ENCODE measurements around the gene ZNF407.
A peak's percentile ranks its signal among the peaks of the same experiment; 100 is the strongest.

The ZNF407 gene

GRCh38 chr18:75009878-75010277 lies 412.2 kb downstream of the ZNF407 start:
- DNase-seq (ENCODE audit: low read depth in 2 of 2): no peak

GRCh38 chr18:75010278-75010677 lies 412.6 kb downstream of the ZNF407 start:
- DNase-seq (ENCODE audit: low read depth in 2 of 2): no peak

GRCh38 chr18:75010689-75011088 lies 413.0 kb downstream of the ZNF407 start:
- no peak for DNase-seq (ENCODE audit: low read depth in 2 of 2)

GRCh38 chr18:75016025-75016717 lies 418.5 kb downstream of the ZNF407 start:
- DNase-seq (ENCODE audit: low read depth in 2 of 2): no peak

GRCh38 chr18:75023473-75023872 lies 425.8 kb downstream of the ZNF407 start:
- no peak for DNase-seq (ENCODE audit: low read depth in 2 of 2)

GRCh38 chr18:75024871-75025270 lies 427.2 kb downstream of the ZNF407 start:
- no peak for DNase-seq (ENCODE audit: low read depth in 2 of 2)

GRCh38 chr18:75025573-75025972 lies 427.9 kb downstream of the ZNF407 start:
- DNase-seq (ENCODE audit: low read depth in 2 of 2): no peak

- DNase-seq (ENCODE audit: low read depth in 2 of 2): no peak
These were observed 431.8 kb downstream of the ZNF407 start for GRCh38 chr18:75029481-75029880.

- DNase-seq (ENCODE audit: low read depth in 2 of 2): no peak
These were observed 434.1 kb downstream of the ZNF407 start for GRCh38 chr18:75031717-75032317.

- no peak for DNase-seq (ENCODE audit: low read depth in 2 of 2)
These were observed 435.8 kb downstream of the ZNF407 start for GRCh38 chr18:75033516-75033915.

GRCh38 chr18:75034937-75035336 lies 437.3 kb downstream of the ZNF407 start:
- no peak for DNase-seq (ENCODE audit: low read depth in 2 of 2)

GRCh38 chr18:75035928-75036327 lies 438.3 kb downstream of the ZNF407 start:
- DNase-seq (ENCODE audit: low read depth in 2 of 2): no peak

- peak; percentile 6 to 18 for DNase-seq (ENCODE audit: low read depth in 2 of 2)
These were observed 439.4 kb downstream of the ZNF407 start for GRCh38 chr18:75036917-75037688.

GRCh38 chr18:75037689-75037955 lies 440.0 kb downstream of the ZNF407 start:
- DNase-seq (ENCODE audit: low read depth in 2 of 2): no peak

- DNase-seq (ENCODE audit: low read depth in 2 of 2): no peak
These were observed 443.9 kb downstream of the ZNF407 start for GRCh38 chr18:75041586-75041985.

GRCh38 chr18:75043478-75043877 lies 445.8 kb downstream of the ZNF407 start:
- DNase-seq (ENCODE audit: low read depth in 2 of 2): no peak

GRCh38 chr18:75044296-75044695 lies 446.6 kb downstream of the ZNF407 start:
- no peak for DNase-seq (ENCODE audit: low read depth in 2 of 2)

GRCh38 chr18:75044791-75045190 lies 447.1 kb downstream of the ZNF407 start:
- DNase-seq (ENCODE audit: low read depth in 2 of 2): no peak

GRCh38 chr18:75045272-75045671 lies 447.6 kb downstream of the ZNF407 start:
- DNase-seq (ENCODE audit: low read depth in 2 of 2): no peak

- no peak for DNase-seq (ENCODE audit: low read depth in 2 of 2)
These were observed 449.7 kb downstream of the ZNF407 start for GRCh38 chr18:75047240-75047961.

- DNase-seq (ENCODE audit: low read depth in 2 of 2): no peak
These were observed 451.2 kb downstream of the ZNF407 start for GRCh38 chr18:75048776-75049454.

GRCh38 chr18:75049455-75049789 lies 451.8 kb downstream of the ZNF407 start:
- DNase-seq (ENCODE audit: low read depth in 2 of 2): no peak

Measured in fibroblast of skin of left biceps (primary cell).